GM21390 (cell line): ENCODE results near the gene MRPL47.
A peak's percentile ranks its signal among the peaks of the same experiment; 100 is the strongest.

ENCODE experiments used
- ATAC-seq: cut with Tn5 transposase; IDR thresholded peaks from one replicate; pipeline ENCODE4 v1.9.1; 2021; ENCODE audit not compliant: unreplicated experiment

MRPL47 gene

DNA sequence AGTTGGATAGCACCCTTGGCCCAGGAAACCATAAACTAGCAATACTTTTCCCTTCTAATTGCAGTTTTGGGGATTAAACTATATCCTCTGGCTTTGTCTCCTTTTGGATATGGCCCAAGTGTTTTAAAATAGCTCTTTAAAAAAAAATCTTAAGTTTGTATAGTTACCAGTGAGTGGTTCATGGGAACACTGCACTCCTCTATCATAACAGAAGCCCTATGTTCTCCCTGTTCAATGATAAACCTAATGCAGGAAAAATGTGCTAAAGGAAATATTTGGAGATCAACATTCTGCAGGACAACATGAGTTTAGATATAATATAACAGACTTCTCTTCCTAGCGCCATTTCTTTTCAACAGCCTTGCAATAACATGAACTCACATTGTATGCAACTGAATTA lies 13.1 kb downstream of the MRPL47 start:
- ATAC-seq, result no peak

DNA sequence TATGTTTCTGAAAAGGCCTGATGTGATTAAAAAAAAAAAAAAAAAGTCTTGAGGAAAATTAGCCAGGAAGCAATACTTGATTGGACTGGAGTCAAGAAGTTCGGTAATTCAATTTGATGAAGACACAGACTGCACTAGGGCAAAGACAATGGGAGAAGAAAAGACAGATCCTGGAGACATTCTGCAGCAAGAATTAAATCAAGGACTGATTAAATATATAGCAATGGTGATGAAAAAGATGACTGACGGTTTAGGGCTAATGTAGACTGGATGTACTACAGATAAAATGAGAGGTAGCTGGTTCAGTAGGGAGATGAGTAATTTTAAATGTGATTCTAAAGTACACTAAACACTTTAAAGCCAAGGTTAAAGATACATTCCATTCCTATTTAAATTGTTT lies 13.8 kb downstream of the MRPL47 start:
- ATAC-seq, result no peak

DNA sequence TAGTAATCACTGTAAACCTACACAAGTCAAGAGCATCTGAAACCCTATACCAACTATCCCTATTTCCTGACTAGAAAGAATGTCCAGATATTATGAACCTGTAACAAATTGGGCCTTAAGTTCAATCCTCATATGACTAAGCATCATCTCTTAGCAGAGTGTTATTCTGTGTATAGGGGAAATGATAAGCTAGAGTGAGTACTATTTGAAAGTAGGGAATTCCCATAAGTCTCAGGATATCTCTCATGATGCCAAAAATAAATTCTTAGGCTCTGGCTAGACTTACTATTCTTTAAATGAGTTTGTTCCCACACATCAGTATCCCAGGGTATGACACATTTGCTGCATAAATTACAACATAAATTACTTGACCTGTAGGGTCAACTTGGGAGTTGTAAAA lies 15.3 kb downstream of the MRPL47 start:
- peak; percentile 53 for ATAC-seq

DNA sequence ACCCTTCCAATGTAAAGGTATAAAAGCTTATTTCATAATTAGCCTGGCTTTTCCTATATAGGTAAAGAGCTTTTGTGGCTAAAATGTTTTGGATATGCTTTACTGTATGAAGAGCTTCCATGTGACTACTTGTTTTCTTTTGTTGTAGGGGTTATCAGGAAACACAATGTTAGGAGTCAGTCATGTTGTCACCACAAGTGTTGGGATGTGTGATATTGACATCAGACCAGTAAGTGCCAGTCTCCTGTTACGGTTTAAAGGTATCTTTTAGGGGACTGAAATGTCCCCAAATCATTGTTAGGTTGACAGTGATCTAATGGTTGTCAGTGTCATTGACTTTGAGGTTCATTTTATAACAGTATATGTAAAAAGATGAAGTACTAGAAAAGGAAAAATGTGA lies 23.4 kb downstream of the MRPL47 start:
- ATAC-seq, result no peak

DNA sequence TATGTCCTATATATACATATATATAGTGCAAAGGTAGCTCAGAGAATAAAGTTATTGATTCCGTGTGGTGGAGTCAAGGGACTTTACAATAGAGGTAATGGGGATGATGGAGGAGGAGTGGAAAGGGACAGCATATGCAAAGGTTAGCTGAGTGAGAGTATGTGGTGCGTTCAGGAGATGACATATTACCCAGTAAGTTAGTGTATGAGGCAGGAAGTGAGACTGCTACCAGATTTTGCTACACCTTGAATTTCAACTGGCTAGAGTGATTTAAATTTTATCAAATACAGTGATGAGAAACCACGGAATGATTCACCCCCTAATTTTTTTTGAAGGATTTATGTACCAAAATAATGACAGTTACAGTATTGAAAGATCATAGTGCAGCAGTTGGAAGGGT lies 38.9 kb downstream of the MRPL47 start:
- ATAC-seq, result no peak

DNA sequence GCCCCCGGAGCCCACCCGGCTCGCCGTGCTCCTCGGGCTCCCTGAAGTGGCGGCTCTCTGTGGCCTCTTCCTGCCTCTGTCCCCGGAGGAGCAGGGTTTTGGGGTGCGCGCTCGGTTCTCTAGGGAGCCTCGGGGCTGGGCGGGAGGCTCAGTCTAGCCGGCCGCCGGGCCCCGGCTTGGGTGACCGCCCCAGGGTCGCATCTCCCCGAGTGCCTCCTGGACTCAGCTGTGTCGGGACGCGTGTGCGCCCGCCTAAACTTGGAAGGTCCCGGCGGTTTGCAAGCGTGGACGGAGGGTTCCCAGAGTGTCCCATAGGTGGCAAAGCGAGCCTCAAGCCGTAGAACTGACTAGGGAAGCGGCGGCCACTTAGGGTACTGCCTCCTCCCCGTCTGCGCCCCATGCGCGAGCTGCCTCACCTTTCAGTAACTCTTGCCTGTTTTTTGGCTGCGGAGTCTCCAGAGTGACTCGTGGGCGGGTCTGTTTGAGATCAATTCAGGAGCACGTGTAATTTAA lies 41.1 kb downstream of the MRPL47 start:
- peak; percentile 40 for ATAC-seq

DNA sequence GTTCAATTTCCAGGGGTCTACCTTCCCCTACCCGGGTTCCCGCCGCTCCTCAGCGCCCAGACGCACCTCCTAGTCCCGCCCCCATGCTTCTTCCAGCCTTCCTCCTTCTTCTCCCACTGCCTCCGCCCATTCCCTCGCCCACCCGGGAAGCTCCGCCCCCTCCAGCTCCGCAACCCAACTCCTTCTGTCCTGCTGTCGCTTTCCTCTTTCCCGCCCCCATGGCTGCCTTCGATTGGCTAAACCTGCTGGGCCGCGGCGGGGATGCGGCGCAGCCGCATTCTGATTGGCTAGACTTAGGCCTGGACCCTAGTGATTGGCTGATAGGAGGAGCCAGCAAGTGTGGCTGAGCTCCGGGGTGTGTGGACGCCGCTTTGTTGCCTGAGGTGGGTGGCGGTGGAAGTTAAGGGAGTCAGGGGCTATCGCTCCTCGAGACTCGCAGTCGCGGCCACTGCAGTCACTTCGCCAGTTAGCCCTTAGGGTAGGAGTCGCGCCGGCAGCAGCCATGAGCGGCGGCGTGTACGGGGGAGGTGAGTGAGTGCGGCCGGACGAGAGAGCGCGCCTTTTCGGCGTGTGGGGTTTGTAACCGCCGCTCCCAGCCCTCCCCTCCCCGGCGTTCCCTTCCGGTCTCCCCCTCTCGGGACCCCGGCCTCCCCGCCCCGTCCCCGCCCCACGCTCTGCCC lies 41.7 kb downstream of the MRPL47 start, which contains the start of gene ACTL6A:
ACTL6A (plus strand) TSS at position 336 of the 680 bp plus-strand sequence; CDS start at position 503, 167 bp downstream.
- peak; percentile 96 for ATAC-seq

DNA sequence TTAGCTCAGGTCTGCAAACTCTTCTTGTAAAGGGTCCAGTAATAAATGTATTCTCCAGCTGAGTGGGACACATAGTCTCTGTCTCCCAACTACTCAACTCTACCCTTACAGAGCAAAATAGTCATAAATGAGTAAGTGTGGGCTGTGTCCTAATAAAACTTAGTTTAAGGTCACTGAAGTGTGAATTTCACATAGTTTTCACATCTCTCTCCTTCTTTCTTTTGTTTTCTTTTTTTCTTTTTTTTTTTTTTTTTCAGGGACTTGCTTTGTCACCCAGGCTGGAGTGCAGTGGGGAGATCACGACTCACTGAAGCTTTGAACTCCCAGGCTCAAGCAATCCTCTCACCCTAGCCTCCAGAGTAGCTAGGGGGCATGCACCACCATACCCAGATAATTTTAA lies 43.6 kb downstream of the MRPL47 start:
- no peak for ATAC-seq

DNA sequence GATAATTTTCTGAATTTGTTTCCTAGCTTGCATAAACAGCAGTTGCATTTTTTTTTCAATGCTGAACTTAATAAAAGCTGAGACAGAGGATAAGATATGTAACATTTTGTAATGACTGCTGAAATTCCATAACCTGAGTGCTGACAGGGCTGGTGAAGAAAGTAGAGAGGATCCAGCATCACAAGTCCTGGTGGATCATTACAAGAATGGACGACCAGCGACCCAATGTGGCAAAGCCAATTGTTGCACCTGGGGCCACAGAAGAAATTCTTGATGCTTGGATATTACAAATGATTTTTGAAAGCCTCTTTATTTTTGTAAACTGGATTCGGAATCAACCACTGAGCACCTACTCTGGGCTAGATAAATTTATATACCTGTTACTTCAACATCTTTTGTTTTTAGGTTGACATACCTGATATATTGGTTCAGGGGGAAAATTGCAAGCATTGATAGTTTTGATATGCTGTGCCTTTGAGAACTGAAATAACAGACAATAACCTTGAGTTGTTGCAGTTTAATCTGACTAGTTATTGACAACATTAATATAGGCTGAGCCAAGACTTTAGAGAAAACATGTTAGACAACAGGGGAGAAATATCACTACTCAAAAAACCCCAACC lies 45.6 kb downstream of the MRPL47 start:
- ATAC-seq, result no peak

DNA sequence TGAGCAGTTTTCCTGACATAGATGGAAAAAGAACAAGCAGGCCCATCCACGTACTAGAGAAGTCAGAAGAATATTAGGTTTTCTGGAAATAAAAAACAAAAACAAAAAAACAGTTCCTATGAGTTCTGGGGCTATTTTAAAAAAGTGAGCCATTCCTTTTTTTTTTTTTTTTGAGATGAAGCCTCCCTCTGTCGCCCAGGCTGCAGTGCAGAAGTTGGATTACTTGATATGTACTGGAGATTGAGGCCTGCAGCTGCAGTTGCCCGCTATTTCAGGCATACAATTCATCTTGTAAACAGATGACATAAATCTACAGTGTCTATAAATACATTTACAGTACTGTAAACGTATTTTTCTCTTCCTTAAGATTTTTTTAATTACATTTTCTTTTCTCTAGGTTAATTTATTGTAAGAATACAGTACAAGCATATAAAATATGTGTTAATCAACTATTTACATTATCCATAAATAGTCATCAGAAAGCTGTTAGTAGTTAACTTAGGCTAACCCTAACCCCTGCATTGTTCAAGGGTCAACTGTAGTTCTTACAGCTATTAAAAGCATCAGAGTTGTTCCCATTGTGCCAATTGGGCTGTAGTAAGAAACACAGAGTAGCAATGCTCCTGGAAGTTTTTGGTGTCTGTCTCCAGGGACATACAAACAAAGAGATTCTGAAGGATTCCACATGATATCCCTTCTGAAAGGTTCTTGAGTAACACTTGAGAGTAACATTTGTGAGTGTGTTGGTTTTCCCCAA lies 52.9 kb downstream of the MRPL47 start:
- ATAC-seq, result no peak

DNA sequence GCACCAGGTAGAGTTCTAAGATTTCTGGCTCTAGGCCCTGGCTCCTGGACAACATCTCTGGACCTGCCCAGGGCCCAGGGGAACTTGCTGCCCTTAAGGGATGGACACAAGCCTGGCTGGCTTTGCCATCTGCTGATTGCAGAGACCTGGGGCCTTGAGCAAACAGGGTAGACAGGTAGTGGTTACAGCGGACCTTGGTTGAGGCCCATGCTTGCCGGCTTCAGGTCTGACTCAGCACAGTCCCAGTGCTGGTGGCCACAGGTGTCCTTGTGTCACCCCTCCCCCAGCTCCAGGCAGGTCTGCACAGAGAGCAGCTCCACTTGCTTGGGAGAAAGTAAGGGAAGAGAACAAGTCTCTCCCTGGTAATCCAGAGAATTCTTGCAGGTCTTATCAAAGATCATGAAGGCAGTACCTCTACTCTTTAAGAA lies 57.6 kb downstream of the MRPL47 start:
- ATAC-seq, result no peak

DNA sequence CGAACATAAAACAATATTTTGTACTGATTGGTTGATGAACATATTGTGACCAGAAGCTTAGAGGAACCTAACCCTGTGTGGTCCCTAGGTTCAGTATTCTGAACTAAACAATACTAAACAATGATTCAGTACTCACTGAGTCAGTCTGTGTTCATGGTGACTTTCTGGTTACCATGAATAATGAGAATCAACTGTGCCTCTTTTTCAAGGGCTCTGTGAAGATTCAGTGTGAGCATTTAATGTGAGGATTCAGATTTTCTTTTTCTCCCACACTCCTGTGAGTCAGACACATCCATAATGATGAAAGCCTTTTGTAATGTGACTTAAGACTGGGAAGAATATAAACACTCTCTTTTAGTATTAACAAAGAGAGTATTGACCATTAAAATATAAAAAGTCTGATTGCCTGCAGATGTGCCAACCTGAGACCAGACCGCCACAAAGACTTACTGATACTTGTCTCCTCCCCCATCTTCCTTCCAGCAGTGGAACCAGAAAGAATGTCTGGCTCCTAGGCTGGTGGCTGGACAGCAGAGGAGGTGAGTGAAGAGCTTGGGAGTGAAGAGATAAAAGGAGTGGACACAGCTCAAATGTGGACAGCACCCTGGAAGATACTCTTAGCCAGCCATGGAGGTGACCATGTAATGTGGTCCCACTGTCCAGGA lies 59.3 kb downstream of the MRPL47 start:
- ATAC-seq, result no peak

DNA sequence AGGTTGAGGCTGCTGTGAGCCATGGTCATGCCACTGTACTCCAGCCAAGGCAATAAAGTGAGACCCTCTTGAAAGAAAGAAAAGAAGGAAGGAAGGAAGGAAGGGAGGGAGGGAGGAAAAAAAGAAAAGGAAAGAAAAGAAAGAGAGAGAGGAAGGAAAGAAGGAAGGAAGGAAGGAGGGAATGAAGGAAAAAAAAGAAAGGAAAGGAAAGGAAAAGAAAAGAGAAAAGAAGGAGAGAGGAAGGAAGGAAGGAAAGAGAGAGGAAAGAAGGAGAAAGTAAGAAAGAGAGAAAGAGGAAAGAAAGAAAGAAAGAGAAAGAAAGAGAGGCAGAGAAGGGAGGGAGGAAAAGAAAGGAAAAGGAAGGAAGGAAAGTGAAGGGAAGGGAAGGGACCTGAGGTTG lies 62.1 kb downstream of the MRPL47 start:
- no peak for ATAC-seq

DNA sequence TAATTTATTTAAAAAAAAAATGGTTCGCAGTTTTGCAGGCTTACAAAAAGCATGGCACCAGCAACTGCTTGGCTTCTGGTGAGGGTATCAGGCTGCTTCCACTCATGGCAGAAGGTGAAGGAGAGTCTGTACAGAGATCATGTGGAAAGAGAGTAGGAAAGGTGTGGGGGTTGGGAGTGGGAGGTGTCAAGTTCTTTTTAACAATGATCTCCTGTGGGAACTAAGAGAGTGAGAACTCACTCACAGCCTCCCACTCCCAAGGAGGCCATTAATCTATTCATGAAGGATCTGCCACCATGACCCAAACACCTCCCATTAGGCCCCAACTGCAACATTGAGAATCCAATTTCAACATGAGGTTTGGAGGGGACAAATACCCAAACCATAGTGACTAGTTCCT lies 62.8 kb downstream of the MRPL47 start:
- no peak for ATAC-seq

DNA sequence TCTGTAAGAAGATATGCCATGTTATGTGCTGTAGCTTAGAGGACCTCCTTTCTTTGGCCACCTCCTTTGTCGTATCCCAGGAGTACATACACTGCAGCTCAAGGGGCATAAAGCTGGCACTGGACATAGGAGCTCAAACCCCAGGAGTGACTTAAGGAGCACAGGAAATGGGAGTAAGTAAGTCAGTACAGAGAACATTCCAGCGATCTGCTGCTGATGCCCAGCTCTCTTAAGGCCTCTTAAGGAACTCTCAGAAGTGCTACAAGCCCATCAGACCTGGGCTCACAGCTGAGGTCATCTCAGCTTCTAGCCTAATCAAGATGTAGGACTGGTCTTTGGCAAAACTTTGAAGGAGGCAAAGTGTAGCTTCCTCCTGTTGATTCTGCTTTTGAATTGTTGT lies 63.3 kb downstream of the MRPL47 start:
- ATAC-seq, result no peak
